Stimulated activated effector memory CD8-positive, alpha-beta T cell treated with anti-CD3 and anti-CD28 coated beads, Interleukin-12 subunit alpha, Interleukin-12 subunit beta, amount 100 ng/mL, for 72 hours (primary cell): ENCODE data around the gene EVA1A.
"Not testable (repeated sequence)": the region's sequence is repeated elsewhere in the genome, so short reads cannot be mapped to it uniquely, and the experiment has no call there.

ENCODE experiments used
- ATAC-seq: fragments of 150-1000 bp; cut with Tn5 transposase; 2 replicates; pipeline ENCODE4 v1.10.0; 2021
- DNase-seq, 2 donors: peaks; one replicate each; pipeline ENCODE4 v3.0.0; 2021 to 2022; ENCODE audit warnings: low spot score in 2 of 2
- H3K27ac Mint-ChIP-seq: one replicate; pipeline ENCODE4 v1.8.0; 2022; ENCODE audit warnings: mild to moderate bottlenecking, mixed read lengths
- H3K36me3 Mint-ChIP-seq: one replicate; pipeline ENCODE4 v1.8.0; 2022; ENCODE audit warnings: mild to moderate bottlenecking, mixed read lengths
- H3K4me1 Mint-ChIP-seq: one replicate; pipeline ENCODE4 v1.8.0; 2022; ENCODE audit warnings: mixed read lengths
- H3K4me3 Mint-ChIP-seq: one replicate; pipeline ENCODE4 v1.8.0; 2022; ENCODE audit warnings: mild to moderate bottlenecking, mixed read lengths
- H3K9me3 Mint-ChIP-seq: one replicate; pipeline ENCODE4 v1.8.0; 2022; ENCODE audit warnings: mixed read lengths

EVA1A gene

GRCh38 chr2:75503048-75503607, 57.6 kb downstream of the EVA1A start:
- no peaks in the 10 kb centered on the region for H3K36me3 Mint-ChIP-seq
- H3K27ac Mint-ChIP-seq, result no peak overlapping the region
- DNase-seq (no peak), ATAC-seq (no peak)
- H3K4me3 Mint-ChIP-seq, result no peak overlapping the region
- no peaks in the 10 kb centered on the region for H3K4me1 Mint-ChIP-seq
- no peaks in the 10 kb centered on the region for H3K9me3 Mint-ChIP-seq

DNA sequence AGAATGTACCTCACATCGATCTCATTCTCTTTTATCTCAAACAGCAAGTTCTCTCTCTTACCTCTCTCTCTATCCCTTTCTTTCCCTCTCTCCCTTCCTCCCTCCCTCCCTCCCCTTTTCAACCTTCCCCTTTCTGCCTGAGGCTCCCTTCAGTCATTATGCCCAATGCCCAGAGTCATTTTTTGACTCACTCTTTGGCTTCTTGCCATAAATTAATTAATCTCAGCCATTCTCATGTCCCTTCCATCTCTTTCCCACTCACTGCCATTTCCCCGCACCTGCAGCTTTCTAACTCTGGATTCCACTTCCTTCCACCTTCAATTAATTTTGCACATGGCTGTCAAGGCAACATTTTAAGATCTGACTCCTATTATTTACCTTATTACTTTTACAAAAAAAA, 60.1 kb downstream of the EVA1A start:
- ATAC-seq (no peak), DNase-seq (no peak)
- Mint-ChIP-seq H3K4me1 (no peaks in the 10 kb centered on the region), H3K36me3 (no peaks in the 10 kb centered on the region), H3K9me3 (no peaks in the 10 kb centered on the region), H3K4me3 (no peak overlapping the region), H3K27ac (no peak overlapping the region)

DNA sequence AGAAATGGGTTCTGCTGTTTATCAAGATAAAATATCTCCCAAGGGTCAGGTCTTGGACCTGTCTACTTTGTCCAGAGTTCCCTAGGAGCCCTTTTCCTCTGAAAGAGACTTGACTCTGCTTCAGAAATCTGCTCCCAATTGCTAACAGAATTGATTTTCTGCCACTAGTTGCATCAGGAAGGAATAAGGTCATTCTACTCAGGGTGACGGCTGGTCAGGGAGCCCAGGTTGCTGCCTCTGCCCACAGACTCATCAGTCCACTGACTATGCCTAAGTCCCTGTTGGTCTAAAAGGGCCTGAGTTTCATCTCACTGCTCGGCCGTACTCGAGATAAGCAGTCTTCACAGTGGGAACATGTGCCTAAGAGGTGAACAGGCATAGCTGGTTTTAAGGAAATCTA, 61.2 kb downstream of the EVA1A start:
- no peaks in the 10 kb centered on the region for H3K4me1 Mint-ChIP-seq
- no peak for DNase-seq
- H3K36me3 Mint-ChIP-seq, result no peaks in the 10 kb centered on the region
- H3K27ac Mint-ChIP-seq, result no peak overlapping the region
- H3K9me3 Mint-ChIP-seq, result no peaks in the 10 kb centered on the region
- H3K4me3 Mint-ChIP-seq, result no peak overlapping the region
- no peak for ATAC-seq

- no peak overlapping the region for H3K27ac Mint-ChIP-seq
- ATAC-seq (no peak), DNase-seq (no peak)
- no peaks in the 10 kb centered on the region for H3K4me1 Mint-ChIP-seq
- no peaks in the 10 kb centered on the region for H3K36me3 Mint-ChIP-seq
- H3K9me3 Mint-ChIP-seq, result no peaks in the 10 kb centered on the region
- H3K4me3 Mint-ChIP-seq, result no peak overlapping the region
These were observed 61.8 kb downstream of the EVA1A start for GRCh38 chr2:75498907-75499306.

- Mint-ChIP-seq H3K4me3 (no peak overlapping the region), H3K27ac (no peak overlapping the region), H3K9me3 (no peaks in the 10 kb centered on the region), H3K4me1 (no peaks in the 10 kb centered on the region), H3K36me3 (no peaks in the 10 kb centered on the region)
- no peak for ATAC-seq
- no peak for DNase-seq
These were observed 63.5 kb downstream of the EVA1A start for GRCh38 chr2:75497256-75497655.

GRCh38 chr2:75495862-75496261, 64.9 kb downstream of the EVA1A start:
- Mint-ChIP-seq H3K4me3 (no peak overlapping the region), H3K4me1 (no peaks in the 10 kb centered on the region), H3K27ac (no peak overlapping the region), H3K36me3 (no peaks in the 10 kb centered on the region), H3K9me3 (no peaks in the 10 kb centered on the region)
- ATAC-seq (no peak), DNase-seq (no peak)

GRCh38 chr2:75494137-75494769, 66.5 kb downstream of the EVA1A start:
- Mint-ChIP-seq H3K36me3 (no peaks in the 10 kb centered on the region), H3K4me3 (no peak overlapping the region)
- DNase-seq, result no peak

DNA sequence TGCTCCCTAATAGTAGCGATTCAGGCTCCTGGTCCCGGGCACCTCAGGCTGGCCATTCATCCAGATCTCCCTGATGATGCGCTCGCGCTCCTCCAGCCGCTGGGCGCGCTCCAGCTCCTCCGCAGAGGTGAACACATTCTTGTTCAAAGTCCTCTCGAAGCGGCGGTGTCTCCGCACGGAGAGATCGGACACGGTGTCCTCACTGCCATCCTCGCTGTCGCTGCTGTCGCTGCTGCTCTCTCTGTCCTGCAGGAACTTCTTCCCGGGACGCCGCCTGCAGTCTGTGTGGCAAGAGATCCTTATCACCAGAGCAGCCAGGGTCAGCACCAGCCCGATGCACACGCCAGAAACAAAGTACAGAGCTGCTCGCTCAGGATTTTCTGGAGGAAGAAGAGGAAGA, 67.5 kb downstream of the EVA1A start:
- ATAC-seq (no peak), DNase-seq (no peak)
- Mint-ChIP-seq H3K27ac (no peak overlapping the region), H3K36me3 (no peaks in the 10 kb centered on the region), H3K9me3 (no peaks in the 10 kb centered on the region), H3K4me1 (no peaks in the 10 kb centered on the region), H3K4me3 (no peak overlapping the region)

More at GRCh38 chr2:75494137-75494769, 66.5 kb downstream of the EVA1A start:
- H3K27ac Mint-ChIP-seq, result no peak overlapping the region
- no peaks in the 10 kb centered on the region for H3K4me1 Mint-ChIP-seq
- no peaks in the 10 kb centered on the region for H3K9me3 Mint-ChIP-seq
- no peak for ATAC-seq

DNA sequence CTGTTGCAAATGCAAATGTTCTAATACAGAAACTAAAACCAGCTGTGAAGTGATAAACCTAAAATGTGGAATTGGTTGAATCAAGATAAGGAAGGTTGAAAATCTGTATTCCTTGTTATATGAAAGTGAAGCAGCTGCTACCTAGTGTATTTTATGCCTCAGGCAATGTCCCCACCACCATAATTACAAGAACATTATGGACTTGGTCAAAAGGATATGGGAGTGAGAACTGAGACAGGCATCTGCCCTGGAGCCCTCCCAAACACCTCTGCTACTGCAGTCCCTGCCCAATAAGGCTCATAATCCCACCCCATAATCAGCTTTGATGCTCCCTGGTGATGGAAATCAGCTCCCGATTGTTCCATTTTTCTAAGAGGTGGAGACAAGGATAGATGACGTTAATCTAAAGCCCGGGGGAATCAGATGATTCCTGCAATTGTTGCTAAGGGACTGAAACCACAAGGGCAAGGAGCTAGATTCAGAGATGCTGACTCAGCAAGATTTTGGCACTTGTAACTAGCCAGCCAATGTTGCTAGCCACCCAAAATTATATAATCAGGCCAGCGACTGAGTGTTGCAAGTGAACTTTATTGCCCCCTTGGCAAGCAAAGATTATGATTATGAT, 69.5 kb downstream of the EVA1A start:
- Mint-ChIP-seq H3K27ac (no peak overlapping the region), H3K36me3 (no peaks in the 10 kb centered on the region), H3K4me1 (no peaks in the 10 kb centered on the region), H3K4me3 (no peak overlapping the region), H3K9me3 (no peaks in the 10 kb centered on the region)
- no peak for ATAC-seq
- DNase-seq, result no peak

DNA sequence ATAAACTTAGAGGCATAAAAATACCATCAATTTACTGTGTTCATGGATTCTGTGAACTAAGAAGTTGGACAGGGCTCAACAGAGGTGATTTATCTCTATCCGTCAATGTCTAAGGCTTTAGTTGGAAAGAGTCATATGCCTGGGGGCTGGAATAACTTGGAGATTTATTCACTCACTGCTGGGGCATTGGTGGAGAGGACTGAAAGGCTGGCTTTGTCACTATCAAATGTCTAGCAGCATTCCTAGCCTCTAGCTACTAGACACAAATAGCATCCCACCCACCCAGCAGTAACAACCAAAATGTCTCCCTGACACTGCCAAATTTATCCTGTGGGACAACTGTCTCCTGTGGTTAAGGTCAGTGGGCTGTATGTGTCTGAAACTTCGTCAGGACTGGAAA, 71.0 kb downstream of the EVA1A start:
- no peaks in the 10 kb centered on the region for H3K36me3 Mint-ChIP-seq
- no peaks in the 10 kb centered on the region for H3K4me1 Mint-ChIP-seq
- no peaks in the 10 kb centered on the region for H3K9me3 Mint-ChIP-seq
- DNase-seq (no peak), ATAC-seq (no peak)
- no peak overlapping the region for H3K27ac Mint-ChIP-seq
- no peak overlapping the region for H3K4me3 Mint-ChIP-seq

DNA sequence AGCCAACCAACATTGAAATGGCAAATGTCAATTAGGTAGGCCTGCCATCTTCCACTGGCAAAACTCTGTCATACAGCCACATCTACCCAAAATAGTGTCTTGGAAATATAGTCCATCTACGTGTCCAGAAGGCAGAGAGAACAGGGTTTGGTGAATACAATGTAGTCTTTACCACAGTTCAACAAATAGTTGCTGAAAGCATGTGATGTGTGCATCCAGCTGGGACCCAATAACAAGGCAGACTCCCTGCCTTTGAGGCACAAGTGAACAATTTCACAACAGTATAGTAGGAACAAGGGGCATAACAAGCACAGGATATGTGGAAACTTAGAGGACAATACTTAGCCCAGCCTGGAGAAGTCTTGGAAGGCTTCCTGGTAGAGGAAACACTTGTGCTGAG, 72.6 kb downstream of the EVA1A start:
- H3K4me3 Mint-ChIP-seq, result no peak overlapping the region
- H3K9me3 Mint-ChIP-seq, result no peaks in the 10 kb centered on the region
- ATAC-seq (no peak), DNase-seq (no peak)
- H3K4me1 Mint-ChIP-seq, result no peaks in the 10 kb centered on the region
- H3K36me3 Mint-ChIP-seq, result no peaks in the 10 kb centered on the region
- H3K27ac Mint-ChIP-seq, result no peak overlapping the region

GRCh38 chr2:75486735-75487134, 74.0 kb downstream of the EVA1A start:
- H3K4me1 Mint-ChIP-seq, DNase-seq, H3K4me3 Mint-ChIP-seq, H3K27ac Mint-ChIP-seq, H3K9me3 Mint-ChIP-seq, H3K36me3 Mint-ChIP-seq, ATAC-seq: not testable (repeated sequence)

GRCh38 chr2:75484840-75485239, 75.9 kb downstream of the EVA1A start:
- Mint-ChIP-seq H3K9me3 (no peaks in the 10 kb centered on the region), H3K36me3 (no peaks in the 10 kb centered on the region), H3K4me3 (no peak overlapping the region), H3K27ac (no peak overlapping the region), H3K4me1 (no peaks in the 10 kb centered on the region)
- ATAC-seq (no peak), DNase-seq (no peak)

DNA sequence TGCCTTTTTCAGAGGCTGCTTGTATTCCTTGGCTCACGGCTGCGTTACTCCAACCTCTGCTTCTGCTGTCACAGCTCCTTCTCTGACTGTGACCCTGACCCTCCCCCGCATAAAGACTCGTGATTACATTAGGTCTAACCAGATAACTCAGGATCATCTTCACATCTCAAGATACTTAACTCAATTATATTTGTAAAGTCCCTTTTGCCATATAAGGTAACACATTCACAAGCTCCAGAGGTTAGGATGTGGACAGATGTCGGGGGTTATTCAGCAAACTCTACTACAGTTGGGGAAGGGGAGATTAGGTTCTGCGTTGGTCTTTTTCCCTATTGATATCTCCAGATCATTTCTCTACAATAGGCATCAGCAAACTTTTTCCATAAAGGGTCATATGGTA, 76.9 kb downstream of the EVA1A start:
- Mint-ChIP-seq H3K27ac (no peak overlapping the region), H3K36me3 (no peaks in the 10 kb centered on the region), H3K9me3 (no peaks in the 10 kb centered on the region), H3K4me1 (no peaks in the 10 kb centered on the region), H3K4me3 (no peak overlapping the region)
- DNase-seq (no peak), ATAC-seq (no peak)

DNA sequence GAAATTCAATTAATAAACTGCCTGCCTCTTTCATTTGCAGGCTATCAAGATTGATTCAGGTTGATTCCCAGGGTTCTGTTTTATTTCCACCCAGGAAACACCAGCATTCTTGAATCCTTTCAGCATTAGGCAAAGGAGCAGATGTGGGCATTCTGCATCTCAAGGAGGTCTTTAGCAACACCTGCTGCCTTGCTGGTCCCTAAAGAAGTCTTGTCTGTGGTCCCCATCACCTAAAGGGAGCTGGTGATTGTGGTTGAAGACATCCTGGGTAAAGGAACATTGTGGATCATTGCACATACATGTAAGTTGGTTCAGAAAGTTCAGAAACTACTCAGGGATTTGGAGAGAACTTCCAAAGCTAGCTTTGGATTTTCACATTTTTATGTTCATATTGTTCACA, 78.3 kb downstream of the EVA1A start:
- DNase-seq (no peak), ATAC-seq (no peak)
- H3K36me3 Mint-ChIP-seq, result no peaks in the 10 kb centered on the region
- H3K4me3 Mint-ChIP-seq, result no peak overlapping the region
- H3K9me3 Mint-ChIP-seq, result peaks cover under 1% of the 10 kb centered on the region
- no peak overlapping the region for H3K27ac Mint-ChIP-seq
- H3K4me1 Mint-ChIP-seq, result no peaks in the 10 kb centered on the region

- peaks cover 2% of the 10 kb centered on the region for H3K9me3 Mint-ChIP-seq
- ATAC-seq (no peak), DNase-seq (no peak)
- H3K36me3 Mint-ChIP-seq, result no peaks in the 10 kb centered on the region
- H3K4me3 Mint-ChIP-seq, result no peak overlapping the region
- no peaks in the 10 kb centered on the region for H3K4me1 Mint-ChIP-seq
- no peak overlapping the region for H3K27ac Mint-ChIP-seq
These were observed 79.5 kb downstream of the EVA1A start for GRCh38 chr2:75480971-75481836.
